HepG2 (cell line): ENCODE measurements around the gene CRIM1. TPM values are rescaled to one million over a fixed set of nuclear protein-coding genes. Genes with fewer than 3 reads are reported as not detected.

Source experiments
- ATAC-seq: fragments of 200-7000 bp; cut with Tn5 transposase; 3 replicates; pipeline ENCODE4 v1.9.1; 2020; ENCODE audit warnings: mild to moderate bottlenecking, moderate library complexity
- BruUV-seq: library from RNA; stranded (reverse); fragments of 400-500 nt; replicated peaks from 2 replicates; lab custom pipeline; 2021; lab: Mats Ljungman, UMichigan
- CTCF ChIA-PET: fragments of 300-600 bp; formaldehyde crosslinking; extraction: SDS; loops from one replicate; lab custom pipeline; 2021; ENCODE audit warnings: low total read pairs, inconsistent platforms, low intra/inter-chr PET ratio; lab: Yijun Ruan, JAX
- POLR2A ChIA-PET: fragments of 350-600 bp; sonication (Branson Sonifier 250); formaldehyde crosslinking; loops from one replicate; lab custom pipeline; 2020; ENCODE audit warnings: antibody characterized with exemption, inconsistent platforms; lab: Yijun Ruan, JAX
- DNase-seq: peaks from one replicate; pipeline ENCODE4 v3.0.0-alpha.2; 2015; ENCODE audit warnings: low spot score
- FAIRE-seq: peaks from 3 replicates; lab custom pipeline; 2011; peaks lifted over from hg19 to GRCh38; lab: Jason Lieb, UNC
- H2AFZ ChIP-seq: one replicate; pipeline ENCODE4 v1.6.1; 2011; ENCODE audit warnings: low read length, inconsistent platforms
- H3K27ac ChIP-seq: fragments of 300-600 bp; 3 replicates; pipeline ENCODE4 v1.8.0; 2011; ENCODE audit warnings: mixed run types, mild to moderate bottlenecking, mixed read lengths, low read length, inconsistent platforms; ENCODE audit not compliant: insufficient read depth; ENCODE audit errors: extremely low read length
- H3K27me3 ChIP-seq, 2 experiments: fragments of 200-600 bp in 1 of 2; 2 replicates in 1 of 2; 3 replicates in 1 of 2; pipeline versions ENCODE4 v1.6.0 to v1.8.0; 2011; ENCODE audit warnings: low read length in 2 of 2, mild to moderate bottlenecking in 2 of 2, moderate library complexity in 2 of 2, inconsistent platforms in 1 of 2; ENCODE audit not compliant: insufficient read depth in 2 of 2, control insufficient read depth in 1 of 2
- H3K36me3 ChIP-seq, 2 experiments: fragments of 200-600 bp in 1 of 2; replicated peaks in 1 of 2; 2 replicates in 1 of 2; 3 replicates in 1 of 2; pipeline versions ENCODE4 v1.5.1 to v1.8.0; 2011; ENCODE audit warnings: low read length in 2 of 2, inconsistent platforms in 1 of 2; ENCODE audit not compliant: insufficient read depth in 2 of 2, control insufficient read depth in 1 of 2
- H3K4me1 ChIP-seq: 2 replicates; pipeline ENCODE4 v1.5.1; 2012; ENCODE audit warnings: low read length, inconsistent platforms; ENCODE audit not compliant: insufficient read depth
- H3K4me2 ChIP-seq: 2 replicates; pipeline ENCODE4 v1.6.0; 2011; ENCODE audit warnings: low read depth, low read length, inconsistent platforms
- H3K4me3 ChIP-seq, 3 experiments: fragments of 200-600 bp in 1 of 3; sonication (generic), shearing (Covaris generic) in 1 of 3; replicated peaks in 1 of 3; 2 replicates each; pipeline ENCODE4 v1.5.1; 2011 to 2016; ENCODE audit warnings: low read length in 3 of 3, inconsistent platforms in 2 of 3, low read depth in 2 of 3, mild to moderate bottlenecking in 2 of 3, control low read depth in 1 of 3, mixed read lengths in 1 of 3; ENCODE audit not compliant: insufficient read depth in 1 of 3
- H3K79me2 ChIP-seq: one replicate; pipeline ENCODE4 v1.6.1; 2011; ENCODE audit warnings: low read length, inconsistent platforms; ENCODE audit not compliant: insufficient read depth
- H3K9ac ChIP-seq: 2 replicates; pipeline ENCODE4 v1.6.0; 2011; ENCODE audit warnings: mild to moderate bottlenecking, low read depth, low read length, inconsistent platforms; ENCODE audit not compliant: insufficient read depth
- H3K9me3 ChIP-seq: 2 replicates; pipeline ENCODE4 v1.5.1; 2012; ENCODE audit warnings: mild to moderate bottlenecking, low read length
- H4K20me1 ChIP-seq: 2 replicates; pipeline ENCODE4 v1.6.0; 2011; ENCODE audit warnings: inconsistent platforms, mild to moderate bottlenecking, low read length, moderate library complexity; ENCODE audit not compliant: insufficient read depth
- BRF2 ChIP-seq: sonication (generic); formaldehyde crosslinking; IDR thresholded peaks from 2 replicates; pipeline ENCODE4 v1.8.1; 2022; ENCODE audit warnings: mild to moderate bottlenecking, missing genetic modification reagents
- ETV5 ChIP-seq: IDR thresholded peaks from 2 replicates; pipeline ENCODE4 v1.6.1; 2018; ENCODE audit warnings: missing biosample characterization, missing genetic modification reagents, inconsistent platforms, borderline replicate concordance
- FOXO1 ChIP-seq: sonication (generic); formaldehyde crosslinking; IDR thresholded peaks from 2 replicates; pipeline ENCODE4 v1.4.0; 2020; ENCODE audit warnings: missing genetic modification reagents
- MTA1 ChIP-seq: sonication (generic); formaldehyde crosslinking; IDR thresholded peaks from 2 replicates; pipeline ENCODE4 v1.4.0; 2020; ENCODE audit warnings: missing genetic modification reagents, mild to moderate bottlenecking, borderline replicate concordance
- MYNN ChIP-seq: sonication (generic); formaldehyde crosslinking; IDR thresholded peaks from 2 replicates; pipeline ENCODE4 v1.4.0; 2020; ENCODE audit warnings: mild to moderate bottlenecking, low read depth, missing genetic modification reagents
- PBX2 ChIP-seq: IDR thresholded peaks from 2 replicates; pipeline ENCODE4 v1.6.1; 2016; ENCODE audit warnings: control low read depth
- PHB2 ChIP-seq: fragments of 450-650 bp; IDR thresholded peaks from 2 replicates; pipeline ENCODE4 v1.6.1; 2018; ENCODE audit not compliant: partially characterized antibody
- POGK ChIP-seq: sonication (generic); formaldehyde crosslinking; conservative IDR thresholded peaks from 2 replicates; pipeline ENCODE4 v1.8.0; 2022; ENCODE audit warnings: mild to moderate bottlenecking, moderate library complexity, missing genetic modification reagents
- TAF1 ChIP-seq: sonication (generic); formaldehyde crosslinking; IDR thresholded peaks from 2 replicates; pipeline ENCODE4 v1.4.0; 2020; ENCODE audit warnings: missing genetic modification reagents
- YEATS4 ChIP-seq: sonication (generic); formaldehyde crosslinking; IDR thresholded peaks from 2 replicates; pipeline ENCODE4 v1.4.0; 2020; ENCODE audit warnings: missing genetic modification reagents, borderline replicate concordance
- ZFYVE20 ChIP-seq: sonication (generic); formaldehyde crosslinking; IDR thresholded peaks from 2 replicates; pipeline ENCODE4 v1.8.0; 2023; ENCODE audit warnings: low read depth, mild to moderate bottlenecking, moderate library complexity, missing genetic modification reagents, borderline replicate concordance
- ZKSCAN8 ChIP-seq: IDR thresholded peaks from 2 replicates; pipeline ENCODE4 v1.6.1; 2016; ENCODE audit warnings: borderline replicate concordance, missing genetic modification reagents, missing compliant biosample characterization
- ZNF18 ChIP-seq: sonication (generic); formaldehyde crosslinking; IDR thresholded peaks from 2 replicates; pipeline ENCODE4 v1.8.0; 2022; ENCODE audit warnings: mild to moderate bottlenecking, missing genetic modification reagents; ENCODE audit not compliant: insufficient replicate concordance
- ZNF343 ChIP-seq: sonication (generic); formaldehyde crosslinking; IDR thresholded peaks from 2 replicates; pipeline ENCODE4 v1.4.0; 2020; ENCODE audit warnings: mild to moderate bottlenecking, missing genetic modification reagents
- ZNF432 ChIP-seq: sonication (generic); formaldehyde crosslinking; IDR thresholded peaks from 2 replicates; pipeline ENCODE4 v1.5.0; 2020; ENCODE audit warnings: missing genetic modification reagents, mild to moderate bottlenecking, borderline replicate concordance
- ZNF562 ChIP-seq: sonication (generic); formaldehyde crosslinking; IDR thresholded peaks from 2 replicates; pipeline ENCODE4 v1.8.0; 2022; ENCODE audit warnings: missing genetic modification reagents, borderline replicate concordance
- ZNF776 ChIP-seq: sonication (generic); formaldehyde crosslinking; IDR thresholded peaks from 2 replicates; pipeline ENCODE4 v1.4.0; 2020; ENCODE audit warnings: mild to moderate bottlenecking, missing genetic modification reagents
- WGBS: methylation state at CpG from one replicate; pipeline ENCODE4 v1.1.6; 2017; ENCODE audit warnings: low lambda C conversion rate; 5-methylcytosine and 5-hydroxymethylcytosine counted together
- in situ Hi-C: cut with HindIII; loops from 2 replicates; pipeline ENCODE4 v1.10.0; 2017; ENCODE audit warnings: low pct_unique_long_range_greater_than_20kb; ENCODE audit not compliant: extremely low pct_ligation_motif_present
- intact Hi-C: fragments of 100-400 bp; cut with micrococcal nuclease; formaldehyde crosslinking; loops from one replicate; pipeline ENCODE4 v1.10.0; 2022; ENCODE audit not compliant: unreplicated experiment
- polyA plus RNA-seq, 8 experiments: library from polyadenylated mRNA; depleted of rRNA in 3 of 8; stranded (reverse) in 7 of 8; unstranded in 1 of 8; fragments of >200 nt; fragmentation: Illumina TruSeq in 4 of 8; extraction: Trizol in 4 of 8; gene quantifications; 2 replicates each; pipeline versions ENCODE4 v1.2.1 to v1.2.3, GENCODE V29; 2011 to 2016; ENCODE audit warnings: low read depth in 4 of 8, missing spikeins in 1 of 8, mixed read lengths in 1 of 8; ENCODE audit not compliant: insufficient read depth in 1 of 8
- total RNA-seq, 5 experiments: library from RNA; depleted of rRNA; stranded (reverse); fragments of >200 nt; fragmentation: Illumina TruSeq; extraction: Trizol; gene quantifications; 2 replicates each; pipeline ENCODE4 v1.2.3, GENCODE V29; 2016; ENCODE audit warnings: low read depth in 1 of 5
- TF ChIP-seq, protein P1 (sequence below): sonication (generic); formaldehyde crosslinking; IDR thresholded peaks from 2 replicates; pipeline ENCODE4 v1.8.0; 2022; ENCODE audit warnings: missing genetic modification reagents, mild to moderate bottlenecking, borderline replicate concordance

Gene CRIM1
- total and polyA plus RNA-seq, 2 of the 13 experiments (the other 11 are each of a cell fraction or from before 2014, with no cell fraction given): 39.1 to 69.9 TPM

- Histone ChIP-seq H4K20me1 (peaks cover 16% of the 10 kb centered on the region), H3K27me3 (no peaks in the 10 kb centered on the region), H3K4me1 (peaks cover 43% of the 10 kb centered on the region), H3K4me2 (peak overlapping the region; percentile 40; the same call in 1 of the 2 replicates), H3K79me2 (no peaks in the 10 kb centered on the region), H3K9me3 (no peaks in the 10 kb centered on the region), H3K9ac (no peak overlapping the region), H3K27ac (peak overlapping the region; percentile 9), H3K36me3 (peaks cover 18 to 64% of the 10 kb centered on the region in 2 experiments), H2AFZ (no peak overlapping the region), H3K4me3 (no peak overlapping the region)
- ATAC-seq (peak; percentile 98), FAIRE-seq (peak; percentile 87), DNase-seq (peak; percentile 88)
- in situ Hi-C loops (loop anchor here (5.0 kb wide), 1 partner anchor 102 kb away; the partner anchor contains the start of gene CRIM1), intact Hi-C loops (loop anchor here (1.0 to 5.0 kb wide), 6 partner anchors 48 to 486 kb away; no protein-coding TSS in a partner anchor)
- 20% methylated on average over 2 of the region's 2 CpGs for WGBS
- ChIA-PET POLR2A (interaction anchor here (0.6 to 5.4 kb wide), 7 partner anchors 27 to 104 kb away, joined by 3 to 53 read pairs (median 4); partner anchors contain the start of gene CRIM1), CTCF (interaction anchor here (0.7 to 2.3 kb wide), 3 partner anchors 9 to 107 kb away, joined by 3 to 18 read pairs (median 11); no protein-coding TSS in a partner anchor)
- BruUV-seq: no TSS peak
- no peak for TF ChIP-seq YEATS4 (CRISPR knock-in tag)
- no peak for TF ChIP-seq BRF2 (CRISPR knock-in tag)
- TF ChIP-seq ZNF562 (CRISPR knock-in tag): no peak
- TF ChIP-seq ZKSCAN8: peak; percentile 75; the same call in 1 of the 2 replicates
- no peak for TF ChIP-seq ZNF776
- no peak for TF ChIP-seq ZFYVE20 (CRISPR knock-in tag)
- TF ChIP-seq PBX2 (CRISPR knock-in tag): no peak
- no peak for TF ChIP-seq MYNN
- TF ChIP-seq TAF1 (CRISPR knock-in tag): no peak
- TF ChIP-seq ZNF343: no peak
- TF ChIP-seq, protein P1, sequence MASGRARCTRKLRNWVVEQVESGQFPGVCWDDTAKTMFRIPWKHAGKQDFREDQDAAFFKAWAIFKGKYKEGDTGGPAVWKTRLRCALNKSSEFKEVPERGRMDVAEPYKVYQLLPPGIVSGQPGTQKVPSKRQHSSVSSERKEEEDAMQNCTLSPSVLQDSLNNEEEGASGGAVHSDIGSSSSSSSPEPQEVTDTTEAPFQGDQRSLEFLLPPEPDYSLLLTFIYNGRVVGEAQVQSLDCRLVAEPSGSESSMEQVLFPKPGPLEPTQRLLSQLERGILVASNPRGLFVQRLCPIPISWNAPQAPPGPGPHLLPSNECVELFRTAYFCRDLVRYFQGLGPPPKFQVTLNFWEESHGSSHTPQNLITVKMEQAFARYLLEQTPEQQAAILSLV (CRISPR knock-in tag): no peak
- TF ChIP-seq ZNF432 (CRISPR knock-in tag): no peak
- no peak for TF ChIP-seq PHB2
- no peak for TF ChIP-seq MTA1 (CRISPR knock-in tag)
- peak; percentile 68; the same call in 1 of the 2 replicates for TF ChIP-seq ETV5 (CRISPR knock-in tag)
- TF ChIP-seq FOXO1: peak; percentile 44
- TF ChIP-seq ZNF18 (CRISPR knock-in tag): no peak
- TF ChIP-seq POGK: no peak
These were observed 104.2 kb downstream of the CRIM1 start for GRCh38 chr2:36459725-36460137.
